HL-60 (cell line): ENCODE data around the gene CYP2U1.

Source experiments
- CTCF ChIP-seq: IDR thresholded peaks from one replicate; pipeline ENCODE4 v1.5.1; 2011; ENCODE audit warnings: low read length, control low read depth, inconsistent platforms; ENCODE audit not compliant: insufficient read depth
- REST ChIP-seq: IDR thresholded peaks from 2 replicates; pipeline ENCODE4 v1.6.1; 2012; ENCODE audit warnings: low read depth; ENCODE audit not compliant: insufficient replicate concordance
- SPI1 ChIP-seq: IDR thresholded peaks from 2 replicates; pipeline ENCODE4 v1.6.1; 2012; ENCODE audit warnings: low read depth, mild to moderate bottlenecking, borderline replicate concordance

- TF ChIP-seq CTCF (no peak), SPI1 (no peak), REST (no peak)
Measured at GRCh38 chr4:107974523-107974922, 43.2 kb downstream of the CYP2U1 start.
